Pancreas (tissue), 10 donors: Measurements from ENCODE around the gene COMMD8. TPM values are rescaled to one million over a fixed set of nuclear protein-coding genes. Genes with fewer than 3 reads are reported as not detected.
"Not testable (repeated sequence)": the region's sequence is repeated elsewhere in the genome, so short reads cannot be mapped to it uniquely, and the experiment has no call there.

Source experiments
- ATAC-seq, 4 donors: fragments of 200-7000 bp; cut with Tn5 transposase; one replicate each; pipeline versions ENCODE4 v1.8.0 to v1.9.1; 2020; ENCODE audit warnings: mild to moderate bottlenecking in 4 of 4, moderate library complexity in 4 of 4
- DNase-seq, 6 donors: peaks; one replicate each; pipeline ENCODE4 v3.0.0-alpha.2; 2020
- FAIRE-seq: peaks from 2 replicates; lab custom pipeline; 2012; peaks lifted over from hg19 to GRCh38; lab: Jason Lieb, UNC
- H3K27ac ChIP-seq, 4 donors: fragments of 200-600 bp; sonication (generic); 1 replicate in 3 of 4; 2 replicates in 1 of 4; pipeline versions ENCODE4 v1.5.0 to v1.8.0; 2020
- H3K27me3 ChIP-seq, 4 donors: fragments of 200-600 bp; one replicate each; pipeline ENCODE4 v1.8.0; 2021
- H3K36me3 ChIP-seq, 3 donors: fragments of 200-600 bp; sonication (generic) in 1 of 3; one replicate each; pipeline versions ENCODE4 v1.5.0 to v1.8.0; 2020 to 2021
- H3K4me1 ChIP-seq, 3 donors: fragments of 200-600 bp; one replicate each; pipeline ENCODE4 v1.8.0; 2021
- H3K4me3 ChIP-seq, 4 donors: fragments of 200-600 bp; sonication (generic) in 2 of 4; one replicate each; pipeline versions ENCODE4 v1.5.0 to v1.8.0; 2020 to 2021
- H3K9me3 ChIP-seq, 4 donors: fragments of 200-600 bp; one replicate each; pipeline ENCODE4 v1.8.0; 2021
- CTCF ChIP-seq, 4 donors: fragments of 200-600 bp; sonication (generic) in 3 of 4; IDR thresholded peaks; one replicate each; pipeline versions ENCODE4 v1.5.0 to v1.8.0; 2021; ENCODE audit warnings: antibody characterized with exemption in 4 of 4
- WGBS, 2 donors: extraction: QIAGEN DNeasy Blood & Tissue Kit; methylation state at CpG; one replicate each; pipeline ENCODE4 v1.1.7; 2013; 5-methylcytosine and 5-hydroxymethylcytosine counted together
- intact Hi-C, 3 donors: fragments of 100-400 bp; cut with DNase I; formaldehyde crosslinking; loops; one replicate each; pipeline versions ENCODE4 v1.11.1 to v1.14.2; 2022
- polyA plus RNA-seq, 2 donors: library from polyadenylated mRNA; stranded (reverse); fragments of 200-250 nt; gene quantifications; one replicate each; pipeline ENCODE4 v1.2.3, GENCODE V29; 2013
- total RNA-seq, 6 donors: library from RNA; stranded (reverse); fragmentation: NEBNext Ultra II Directional in 4 of 6; extraction: Animal tissue kit (Norgen Biotek cat#: 25700) in 4 of 6; gene quantifications; one replicate each; pipeline versions ENCODE4 v1.2.1 to v1.2.4, GENCODE V29; 2021 to 2023
- donor health status: healthy with polysubstance abuse.
- donor health status: DM: no; HTN: no; CAD: no; lungs with moderate emphysema.
- donor health status: DM: no; HTN: no; CAD: no.
- donor health status: control.
- donor health status: control.
- donor health status: Bipolar disorder and iron deficiency.
- donor health status: DM: yes; HTN: yes; CAD: no.
- donor health status: DM: no; HTN: no; CAD: no.
- donor health status: DM: no; HTN: no; CAD: no.
- donor health status: DM: yes; HTN: yes; CAD: no.

COMMD8 gene
- total and polyA plus RNA-seq, 8 donors, result 4.2 to 9.5 (median 6.6) TPM

DNA sequence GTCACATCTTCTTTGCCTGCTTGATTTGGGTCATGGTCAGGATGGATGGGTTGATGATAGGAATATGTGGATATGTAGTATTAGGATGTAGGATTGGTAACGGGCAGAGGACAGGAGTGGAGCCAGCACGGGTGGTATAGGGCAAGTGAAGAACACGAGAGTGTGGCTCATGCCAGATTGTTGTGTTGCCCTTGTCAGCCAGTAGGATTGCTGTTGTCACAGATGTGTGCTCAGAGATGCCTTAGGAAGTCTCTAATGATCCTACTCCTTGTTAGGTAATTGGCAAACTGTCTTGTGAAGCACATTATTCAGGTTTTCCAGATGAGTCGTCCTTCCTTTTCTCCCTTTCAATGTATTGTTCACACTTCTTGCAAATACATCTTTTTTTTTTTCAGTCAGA is 27.0 kb upstream of the COMMD8 start:
- Histone ChIP-seq H3K27me3 (no peaks in the 10 kb centered on the region), H3K27ac (no peak overlapping the region), H3K36me3 (no peaks in the 10 kb centered on the region), H3K4me1 (peaks cover 0 to 5% (median 0%) of the 10 kb centered on the region in 3 donors), H3K4me3 (no peak overlapping the region), H3K9me3 (no peaks in the 10 kb centered on the region)
- WGBS, 2 donors, result 81 to 82% methylated on average over 4 of the region's 4 CpGs
- TF ChIP-seq CTCF (IDR thresholded peaks at IDR 0.05), result no peak
- ATAC-seq, result peak in 1 of 4 donors; percentile 33
- FAIRE-seq, result no peak
- intact Hi-C loops, result no loop called here
- DNase-seq, result no peak

DNA sequence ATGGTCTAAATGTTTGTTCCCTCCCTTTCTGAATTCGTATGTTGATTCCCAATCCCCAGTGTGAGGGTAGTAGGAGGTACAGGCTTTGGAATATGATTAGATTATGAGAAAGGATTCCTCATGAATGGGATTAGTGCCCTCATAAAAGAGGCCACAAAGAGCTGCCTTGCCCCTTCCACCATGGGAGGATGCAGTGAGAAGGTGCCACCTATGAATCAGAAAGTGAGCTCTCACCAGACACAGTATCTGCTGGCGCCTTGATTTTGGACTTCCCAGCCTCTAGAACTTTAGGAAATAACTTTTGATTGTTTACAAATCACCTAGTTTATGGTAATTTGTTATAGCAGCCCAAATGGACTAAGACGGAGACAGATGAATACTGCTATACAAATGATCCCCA is 25.2 kb upstream of the COMMD8 start:
- Histone ChIP-seq H3K27ac (no peak overlapping the region), H3K36me3 (no peaks in the 10 kb centered on the region), H3K4me3 (no peak overlapping the region), H3K9me3 (no peaks in the 10 kb centered on the region), H3K4me1 (peaks cover 0 to 10% (median 0%) of the 10 kb centered on the region in 3 donors), H3K27me3 (no peaks in the 10 kb centered on the region)
- FAIRE-seq (no peak), DNase-seq (no peak), ATAC-seq (no peak)
- TF ChIP-seq CTCF (IDR thresholded peaks at IDR 0.05), result no peak
- 44 to 51% methylated on average over 3 of the region's 3 CpGs for WGBS, 2 donors
- intact Hi-C loops, result no loop called here

- H3K27me3 ChIP-seq, H3K9me3 ChIP-seq, H3K36me3 ChIP-seq, H3K4me1 ChIP-seq, H3K27ac ChIP-seq, DNase-seq, ATAC-seq, intact Hi-C loops: not testable (repeated sequence)
- 91 to 92% methylated on average over 7 to 9 of the region's 9 CpGs for WGBS, 2 donors
- peak; percentile 41 for FAIRE-seq
- H3K4me3 ChIP-seq, result peak overlapping the region in 1 of 4 donors; percentile 60
These were observed 23.2 kb upstream of the COMMD8 start for GRCh38 chr4:47486727-47487126.

DNA sequence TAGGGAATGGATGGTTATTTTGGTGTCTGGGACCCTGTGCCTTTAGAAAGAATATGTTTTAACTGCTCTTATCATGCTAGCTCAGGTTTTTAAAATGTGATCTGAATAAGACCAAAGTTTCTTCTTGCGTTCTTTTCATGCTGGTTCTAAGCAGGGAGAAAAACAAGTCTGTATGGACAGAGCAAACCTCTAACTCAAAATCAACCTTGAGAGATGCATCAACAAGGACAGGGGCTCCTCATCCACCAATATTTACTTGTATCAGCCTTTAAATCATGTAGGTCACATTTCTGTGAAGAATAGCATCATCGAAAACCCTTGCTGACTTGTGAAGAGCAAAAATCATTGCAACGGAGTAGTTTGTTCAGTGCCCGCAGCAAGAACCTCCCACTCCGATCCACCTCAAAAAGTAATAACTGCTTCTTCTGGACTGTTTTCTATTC is 22.8 kb upstream of the COMMD8 start:
- DNase-seq, result no peak
- intact Hi-C loops, result no loop called here
- TF ChIP-seq CTCF (IDR thresholded peaks at IDR 0.05), result no peak
- H3K4me1 ChIP-seq, result peaks cover 0 to 10% (median 0%) of the 10 kb centered on the region in 3 donors
- peak in 2 of 4 donors; percentile 2 to 6 for ATAC-seq
- H3K27me3 ChIP-seq, result no peaks in the 10 kb centered on the region
- peak overlapping the region in 3 of 4 donors; percentile 47 to 60 (median 47) for H3K4me3 ChIP-seq
- FAIRE-seq, result no peak
- peak overlapping the region in 3 of 4 donors; percentile 74 to 96 (median 89) for H3K27ac ChIP-seq
- no peaks in the 10 kb centered on the region for H3K36me3 ChIP-seq
- no peaks in the 10 kb centered on the region for H3K9me3 ChIP-seq
- 11 to 17% methylated on average over 5 of the region's 5 CpGs for WGBS, 2 donors

DNA sequence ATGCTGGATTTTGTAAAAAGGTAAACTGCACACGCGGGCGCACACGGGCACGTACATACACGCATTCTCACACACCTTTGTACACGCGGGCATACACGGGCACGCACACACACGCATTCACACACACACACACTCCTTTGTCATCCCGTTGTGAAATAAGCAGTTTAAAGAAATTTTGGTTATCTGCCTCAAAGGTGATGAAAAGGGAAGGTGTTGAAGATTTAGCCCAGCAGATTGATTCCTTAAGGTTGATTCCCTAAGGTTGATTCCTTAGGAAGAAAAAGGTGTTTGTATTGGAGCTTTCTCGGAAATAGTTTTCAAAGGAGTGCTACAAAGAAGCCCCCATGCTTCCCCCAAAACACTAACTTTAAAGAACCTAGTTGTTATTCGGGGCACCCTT is 22.3 kb upstream of the COMMD8 start:
- intact Hi-C loops, result no loop called here
- TF ChIP-seq CTCF (IDR thresholded peaks at IDR 0.05), result no peak
- no peaks in the 10 kb centered on the region for H3K9me3 ChIP-seq
- peak overlapping the region in 3 of 4 donors; percentile 74 to 96 (median 89) for H3K27ac ChIP-seq
- no peak for FAIRE-seq
- H3K27me3 ChIP-seq, result no peaks in the 10 kb centered on the region
- peaks cover 0 to 10% (median 0%) of the 10 kb centered on the region in 3 donors for H3K4me1 ChIP-seq
- WGBS, 2 donors, result 1 to 2% methylated on average over 14 of the region's 14 CpGs
- H3K36me3 ChIP-seq, result no peaks in the 10 kb centered on the region
- ATAC-seq, result peak; percentile 3 to 25 (median 5)
- DNase-seq, result no peak
- peak overlapping the region; percentile 33 to 60 (median 47) for H3K4me3 ChIP-seq
